Suprapubic skin (tissue), 4 donors: ENCODE results near the gene MATK. TPM values are rescaled to one million over a fixed set of nuclear protein-coding genes. Genes with fewer than 3 reads are reported as not detected.

Source experiments
- DNase-seq, 2 donors: peaks; one replicate each; pipeline ENCODE4 v3.0.0-alpha.2; 2019; ENCODE audit warnings: low spot score in 2 of 2
- H3K27ac ChIP-seq: fragments of 200-600 bp; sonication (generic); one replicate; pipeline ENCODE4 v1.5.1; 2019
- H3K27me3 ChIP-seq: fragments of 200-600 bp; sonication (generic); one replicate; pipeline ENCODE4 v1.5.1; 2019
- H3K36me3 ChIP-seq: fragments of 200-600 bp; sonication (generic); one replicate; pipeline ENCODE4 v1.5.1; 2019
- H3K4me1 ChIP-seq: fragments of 200-600 bp; sonication (generic); one replicate; pipeline ENCODE4 v1.5.1; 2019
- H3K4me3 ChIP-seq: fragments of 200-600 bp; sonication (generic); one replicate; pipeline ENCODE4 v1.5.1; 2019; ENCODE audit warnings: mild to moderate bottlenecking
- H3K9me3 ChIP-seq: fragments of 200-600 bp; sonication (generic); one replicate; pipeline ENCODE4 v1.5.1; 2019
- CTCF ChIP-seq, 2 donors: fragments of 200-600 bp in 1 of 2; fragments of 450-650 bp in 1 of 2; sonication (generic) in 1 of 2; IDR thresholded peaks; one replicate each; pipeline ENCODE4 v1.5.1; 2016 to 2019; ENCODE audit warnings: antibody characterized with exemption in 2 of 2, mild to moderate bottlenecking in 1 of 2, moderate library complexity in 1 of 2
- EP300 ChIP-seq: sonication (generic); formaldehyde crosslinking; IDR thresholded peaks from one replicate; pipeline ENCODE4 v1.6.1; 2017; ENCODE audit warnings: antibody characterized with exemption
- POLR2A ChIP-seq, 2 donors: fragments of 450-650 bp; IDR thresholded peaks; one replicate each; pipeline ENCODE4 v1.6.1; 2017; ENCODE audit warnings: antibody characterized with exemption in 2 of 2, mild to moderate bottlenecking in 2 of 2, moderate library complexity in 2 of 2
- POLR2AphosphoS5 ChIP-seq, 3 donors: sonication (generic); formaldehyde crosslinking; IDR thresholded peaks; one replicate each; pipeline ENCODE4 v1.6.1; 2017; ENCODE audit warnings: antibody characterized with exemption in 3 of 3
- WGBS: methylation state at CpG from one replicate; pipeline ENCODE4 v1.1.5; 2018; 5-methylcytosine and 5-hydroxymethylcytosine counted together
- total RNA-seq, 4 donors: library from RNA; depleted of rRNA; stranded (reverse); fragments of >200 nt; gene quantifications; one replicate each; pipeline ENCODE4 v1.1.0, GENCODE V29; 2016

Gene MATK
- total RNA-seq, 4 donors from 2014 or later = 0.57 to 5.4 (median 2.0) TPM

GRCh38 chr19:3825286-3825956 lies 39.2 kb upstream of the MATK start:
- Histone ChIP-seq H3K4me3 (no peak overlapping the region), H3K36me3 (no peaks in the 10 kb centered on the region), H3K9me3 (no peaks in the 10 kb centered on the region), H3K27me3 (peaks cover 23% of the 10 kb centered on the region), H3K4me1 (peaks cover 16% of the 10 kb centered on the region), H3K27ac (no peak overlapping the region)
- TF ChIP-seq CTCF (IDR thresholded peaks at IDR 0.05) = no peak
- no peak for TF ChIP-seq POLR2A (IDR thresholded peaks at IDR 0.05)
- no peak for TF ChIP-seq POLR2AphosphoS5 (IDR thresholded peaks at IDR 0.05)
- DNase-seq = no peak
- WGBS = 82% methylated on average over 22 of the region's 32 CpGs

DNA sequence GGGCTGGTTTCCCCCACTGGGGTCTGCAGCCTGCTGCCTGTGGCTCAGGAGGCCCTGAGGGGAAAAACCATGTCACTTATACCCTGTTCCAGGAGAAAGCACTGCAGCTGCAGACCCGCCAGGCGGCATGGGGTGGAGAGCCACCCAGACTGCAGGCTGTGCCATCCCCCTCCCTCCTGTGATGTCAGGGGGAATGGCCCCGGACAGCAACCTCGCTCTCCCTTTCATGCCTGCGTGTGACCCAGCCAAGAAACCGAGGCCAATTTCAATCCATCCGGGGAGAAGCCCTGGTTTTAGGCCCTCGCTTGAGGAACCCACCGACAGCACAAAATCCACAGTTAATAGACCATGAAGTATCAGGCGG lies 37.2 kb upstream of the MATK start:
- Histone ChIP-seq H3K36me3 (no peaks in the 10 kb centered on the region), H3K4me3 (no peak overlapping the region), H3K4me1 (peaks cover 19% of the 10 kb centered on the region), H3K27ac (no peak overlapping the region), H3K9me3 (no peaks in the 10 kb centered on the region), H3K27me3 (peaks cover 15% of the 10 kb centered on the region)
- no peak for TF ChIP-seq POLR2A (IDR thresholded peaks at IDR 0.05)
- TF ChIP-seq EP300 = no peak
- no peak for TF ChIP-seq POLR2AphosphoS5 (IDR thresholded peaks at IDR 0.05)
- TF ChIP-seq CTCF (IDR thresholded peaks at IDR 0.05) = no peak
- DNase-seq = no peak
- 85% methylated on average over 10 of the region's 10 CpGs for WGBS

- no peak overlapping the region for H3K4me3 ChIP-seq
- WGBS = 94% methylated on average over 23 of the region's 26 CpGs
- H3K9me3 ChIP-seq = no peaks in the 10 kb centered on the region
- TF ChIP-seq CTCF (IDR thresholded peaks at IDR 0.05) (no peak), POLR2A (IDR thresholded peaks at IDR 0.05) (no peak), POLR2AphosphoS5 (IDR thresholded peaks at IDR 0.05) (no peak), EP300 (no peak)
- H3K36me3 ChIP-seq = no peaks in the 10 kb centered on the region
- no peak overlapping the region for H3K27ac ChIP-seq
- H3K4me1 ChIP-seq = peaks cover 18% of the 10 kb centered on the region
- H3K27me3 ChIP-seq = peaks cover 15% of the 10 kb centered on the region
- no peak for DNase-seq
These were observed 36.6 kb upstream of the MATK start for GRCh38 chr19:3822683-3823349.

GRCh38 chr19:3821857-3822364 lies 35.7 kb upstream of the MATK start:
- H3K27ac ChIP-seq = no peak overlapping the region
- TF ChIP-seq CTCF (IDR thresholded peaks at IDR 0.05) = peak; percentile 92 to 96
- TF ChIP-seq POLR2A (IDR thresholded peaks at IDR 0.05) = no peak
- peaks cover 13% of the 10 kb centered on the region for H3K4me1 ChIP-seq
- no peaks in the 10 kb centered on the region for H3K9me3 ChIP-seq
- H3K36me3 ChIP-seq = no peaks in the 10 kb centered on the region
- WGBS = 23% methylated on average over 43 of the region's 43 CpGs
- H3K4me3 ChIP-seq = no peak overlapping the region
- H3K27me3 ChIP-seq = peaks cover 15% of the 10 kb centered on the region
- no peak for DNase-seq

GRCh38 chr19:3821156-3821555 lies 35.0 kb upstream of the MATK start:
- peaks cover 13% of the 10 kb centered on the region for H3K4me1 ChIP-seq
- 87% methylated on average over 15 of the region's 23 CpGs for WGBS
- TF ChIP-seq EP300 = no peak
- TF ChIP-seq CTCF (IDR thresholded peaks at IDR 0.05) = no peak
- TF ChIP-seq POLR2AphosphoS5 (IDR thresholded peaks at IDR 0.05) = no peak
- TF ChIP-seq POLR2A (IDR thresholded peaks at IDR 0.05) = no peak

More at GRCh38 chr19:3821156-3821555, 35.0 kb upstream of the MATK start:
- H3K27ac ChIP-seq = no peak overlapping the region
- H3K9me3 ChIP-seq = no peaks in the 10 kb centered on the region
- H3K27me3 ChIP-seq = peaks cover 15% of the 10 kb centered on the region
- DNase-seq = no peak
- H3K4me3 ChIP-seq = no peak overlapping the region
- no peaks in the 10 kb centered on the region for H3K36me3 ChIP-seq
